ENCODE results near the gene TMEM82.

GRCh38 chr1:15730423-15730822 is 11.9 kb upstream of the TMEM82 start:
- TF ChIP-seq CTCF (IDR thresholded peaks at IDR 0.05 in 8 of 11, conservative IDR thresholded peaks at IDR 0.05 in 3 of 11) = no peak
- TF ChIP-seq POLR2A (IDR thresholded peaks at IDR 0.05) = no peak

Data from spleen (tissue), 7 donors.